ENCODE measurements around the gene RNASE13.
A peak's percentile ranks its signal among the peaks of the same experiment; 100 is the strongest.

The RNASE13 gene

GRCh38 chr14:20998674-20999366 is 35.8 kb downstream of the RNASE13 start, which contains the start of gene SLC39A2 (continued):
- TF ChIP-seq ZBTB49 (tag by site-specific recombination; IDR thresholded peaks at IDR 0.05; ENCODE audit: low read depth) (no peak), ZNF544 (tag by site-specific recombination; IDR thresholded peaks at IDR 0.05) (no peak), ZNF664 (tag by site-specific recombination; IDR thresholded peaks at IDR 0.05) (no peak), ZNF513 (tag by site-specific recombination; IDR thresholded peaks at IDR 0.05) (peak; percentile 48), ZNF18 (tag by site-specific recombination; IDR thresholded peaks at IDR 0.05) (no peak), ZNF324 (tag by site-specific recombination; IDR thresholded peaks at IDR 0.05) (no peak), ZNF239 (tag by site-specific recombination; IDR thresholded peaks at IDR 0.05) (no peak), ZNF629 (tag by site-specific recombination; IDR thresholded peaks at IDR 0.05) (0 out of 2 replicates have a peak, but pooled peaks have one; percentile 16), SP3 (tag by site-specific recombination; IDR thresholded peaks at IDR 0.05) (peak; percentile 67), ZSCAN5A (tag by site-specific recombination; IDR thresholded peaks at IDR 0.05) (no peak), GLI4 (tag by site-specific recombination; IDR thresholded peaks at IDR 0.05) (no peak), ZNF112 (tag by site-specific recombination; IDR thresholded peaks at IDR 0.05) (no peak), ZEB2 (tag by site-specific recombination; IDR thresholded peaks at IDR 0.05) (0 out of 2 replicates have a peak, but pooled peaks have one; percentile 34), ZNF843 (tag by site-specific recombination; IDR thresholded peaks at IDR 0.05) (no peak), PRDM10 (tag by site-specific recombination; IDR thresholded peaks at IDR 0.05) (peak; percentile 93)

- H3K27ac ChIP-seq (ENCODE audit: extremely low read depth, low read depth, low read length) = no peak overlapping the region
- H3K4me1 ChIP-seq (ENCODE audit: control insufficient read depth, insufficient read depth, low read length) = no peaks in the 10 kb centered on the region
- no peaks in the 10 kb centered on the region for H3K9me3 ChIP-seq (ENCODE audit: control insufficient read depth, insufficient read depth, low read depth, low read length)
- POLR2A ChIA-PET = interaction anchor here (0.6 to 1.2 kb wide), 2 partner anchors 73 to 344 kb away, joined by 3 to 5 read pairs; no protein-coding TSS in a partner anchor
- peaks cover 44 to 49% of the 10 kb centered on the region in 2 experiments for H3K36me3 ChIP-seq (ENCODE audit: control insufficient read depth in 2 of 2, insufficient read depth in 1 of 2, low read length in 2 of 2)
- no peak overlapping the region for H3K4me3 ChIP-seq (ENCODE audit: low read depth, low read length)
- CTCF ChIA-PET = interaction anchor here (0.6 to 5.4 kb wide), 6 partner anchors 7 to 106 kb away, joined by 3 to 35 read pairs (median 5); no protein-coding TSS in a partner anchor
- no peak for TF ChIP-seq ZNF76 (tag by site-specific recombination; IDR thresholded peaks at IDR 0.05; ENCODE audit: borderline replicate concordance, low read depth)
- no peak for TF ChIP-seq GLIS2 (tag by site-specific recombination; IDR thresholded peaks at IDR 0.05)
- no peak for TF ChIP-seq ZNF645 (tag by site-specific recombination; IDR thresholded peaks at IDR 0.05)
- peak; percentile 70; the same call in 1 of the 2 replicates for TF ChIP-seq SCRT1 (tag by site-specific recombination; IDR thresholded peaks at IDR 0.05; ENCODE audit: borderline replicate concordance)
- TF ChIP-seq ZBTB6 (tag by site-specific recombination; IDR thresholded peaks at IDR 0.05) = no peak
- no peak for TF ChIP-seq ZNF670 (tag by site-specific recombination; IDR thresholded peaks at IDR 0.05; ENCODE audit: low read depth)
Measured at GRCh38 chr14:20998139-20998538, 36.5 kb downstream of the RNASE13 start.

Data from HEK293 (cell line).